IMR-90 (cell line): ENCODE measurements around the gene XPR1.
"Not testable (repeated sequence)": the region's sequence is repeated elsewhere in the genome, so short reads cannot be mapped to it uniquely, and the experiment has no call there.

Experiments
- BHLHE40 ChIP-seq: fragments of 150-350 bp; IDR thresholded peaks from 2 replicates; pipeline ENCODE4 v1.6.1; 2016; ENCODE audit warnings: mild to moderate bottlenecking, low read depth, low read length
- CEBPB ChIP-seq: IDR thresholded peaks from 2 replicates; pipeline ENCODE4 v1.6.1; 2012; ENCODE audit warnings: low read depth, low read length, improper control_type of control experiment
- CHD1 ChIP-seq: IDR thresholded peaks from 2 replicates; pipeline ENCODE4 v1.6.1; 2012; ENCODE audit warnings: low read depth, low read length, improper control_type of control experiment
- CTCF ChIP-seq: conservative IDR thresholded peaks from 2 replicates; pipeline ENCODE4 v1.5.1; 2012; ENCODE audit warnings: mild to moderate bottlenecking, low read depth, low read length, improper control_type of control experiment
- MAFK ChIP-seq: IDR thresholded peaks from 2 replicates; pipeline ENCODE4 v1.6.1; 2012; ENCODE audit warnings: low read depth, low read length, improper control_type of control experiment
- NFE2L2 ChIP-seq: fragments of 150-350 bp; IDR thresholded peaks from 2 replicates; pipeline ENCODE4 v1.6.1; 2016; ENCODE audit warnings: low read depth, mild to moderate bottlenecking, low read length
- POLR2A ChIP-seq: IDR thresholded peaks from 2 replicates; pipeline ENCODE4 v1.6.1; 2012; ENCODE audit warnings: mild to moderate bottlenecking, low read depth, low read length
- RFX5 ChIP-seq: IDR thresholded peaks from 2 replicates; pipeline ENCODE4 v1.8.0; 2012; ENCODE audit warnings: low read depth, mild to moderate bottlenecking, low read length, moderate library complexity
- SMC3 ChIP-seq: fragments of 150-350 bp; IDR thresholded peaks from 2 replicates; pipeline ENCODE4 v1.6.1; 2016; ENCODE audit warnings: low read depth, mild to moderate bottlenecking, antibody characterized with exemption, low read length, moderate library complexity
- TF ChIP-seq, protein P1 (sequence below): fragments of 150-350 bp; IDR thresholded peaks from 2 replicates; pipeline ENCODE4 v1.6.1; 2017; ENCODE audit warnings: mild to moderate bottlenecking, antibody characterized with exemption, low read length, low read depth

DNA sequence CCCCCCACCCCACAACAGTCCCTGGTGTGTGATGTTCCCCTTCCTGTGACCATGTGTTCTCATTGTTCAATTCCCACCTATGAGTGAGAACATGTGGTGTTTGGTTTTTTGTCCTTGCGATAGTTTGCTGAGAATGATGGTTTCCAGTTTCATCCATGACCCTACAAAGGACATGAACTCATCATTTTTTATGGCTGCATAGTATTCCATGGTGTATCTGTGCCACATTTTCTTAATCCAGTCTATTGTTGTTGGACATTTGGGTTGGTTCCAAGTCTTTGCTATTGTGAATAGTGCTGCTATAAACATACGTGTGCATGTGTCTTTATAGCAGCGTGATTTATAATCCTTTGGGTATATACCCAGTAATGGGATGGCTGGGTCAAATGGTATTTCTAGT, 51.3 kb downstream of the XPR1 start:
- TF ChIP-seq CHD1, POLR2A, CTCF, CEBPB, MAFK, RFX5, BHLHE40, NFE2L2, SMC3: not testable (repeated sequence)
- TF ChIP-seq, protein P1, sequence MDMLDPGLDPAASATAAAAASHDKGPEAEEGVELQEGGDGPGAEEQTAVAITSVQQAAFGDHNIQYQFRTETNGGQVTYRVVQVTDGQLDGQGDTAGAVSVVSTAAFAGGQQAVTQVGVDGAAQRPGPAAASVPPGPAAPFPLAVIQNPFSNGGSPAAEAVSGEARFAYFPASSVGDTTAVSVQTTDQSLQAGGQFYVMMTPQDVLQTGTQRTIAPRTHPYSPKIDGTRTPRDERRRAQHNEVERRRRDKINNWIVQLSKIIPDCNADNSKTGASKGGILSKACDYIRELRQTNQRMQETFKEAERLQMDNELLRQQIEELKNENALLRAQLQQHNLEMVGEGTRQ, result not testable (repeated sequence)
